A673 (cell line): Measurements from ENCODE around the gene NAALADL2. TPM values are rescaled to one million over a fixed set of nuclear protein-coding genes. Genes with fewer than 3 reads are reported as not detected.

ENCODE experiments used
- BruUV-seq: library from RNA; stranded (reverse); fragments of 400-500 nt; replicated peaks from 2 replicates; lab custom pipeline; 2021; lab: Mats Ljungman, UMichigan
- CTCF ChIA-PET: fragments of 300-600 bp; sonication (Branson Sonifier 250); formaldehyde crosslinking; loops from one replicate; lab custom pipeline; 2022; ENCODE audit warnings: antibody characterized with exemption; lab: Charles Lee
- POLR2A ChIA-PET: fragments of 300-600 bp; sonication (Branson Sonifier 250); formaldehyde crosslinking; loops from one replicate; lab custom pipeline; 2022; ENCODE audit warnings: antibody characterized with exemption; ENCODE audit not compliant: low non-redundant PET; lab: Charles Lee
- DNase-seq: peaks from one replicate; pipeline ENCODE4 v3.0.0-alpha.2; 2015; ENCODE audit warnings: low spot score
- H3K27ac ChIP-seq: fragments of 200-600 bp; sonication (generic); 2 replicates; pipeline ENCODE4 v1.5.1; 2016; ENCODE audit warnings: mixed run types, low read depth, mild to moderate bottlenecking, mixed read lengths, antibody characterized with exemption, low read length; ENCODE audit not compliant: poor library complexity, severe bottlenecking
- H3K27me3 ChIP-seq: fragments of 200-600 bp; sonication (generic); replicated peaks from 2 replicates; pipeline ENCODE4 v1.6.1; 2017; ENCODE audit warnings: mixed run types, low read depth, mild to moderate bottlenecking, mixed read lengths, antibody characterized with exemption, low read length; ENCODE audit not compliant: insufficient read depth, poor library complexity
- H3K36me3 ChIP-seq: fragments of 200-600 bp; sonication (generic); 2 replicates; pipeline ENCODE4 v1.6.1; 2016; ENCODE audit warnings: mixed run types, mild to moderate bottlenecking, mixed read lengths, antibody characterized with exemption, low read length; ENCODE audit not compliant: insufficient read depth, poor library complexity, severe bottlenecking
- H3K4me1 ChIP-seq: fragments of 200-600 bp; sonication (generic); 2 replicates; pipeline ENCODE4 v1.6.1; 2017; ENCODE audit warnings: mixed run types, mild to moderate bottlenecking, mixed read lengths, antibody characterized with exemption, low read length; ENCODE audit not compliant: insufficient read depth, poor library complexity, severe bottlenecking
- H3K4me3 ChIP-seq: fragments of 200-600 bp; sonication (generic); 2 replicates; pipeline ENCODE4 v1.5.1; 2016; ENCODE audit warnings: low read depth, mixed run types, mild to moderate bottlenecking, mixed read lengths, low read length; ENCODE audit not compliant: poor library complexity, severe bottlenecking
- H3K9me3 ChIP-seq: fragments of 200-600 bp; sonication (generic); 2 replicates; pipeline ENCODE4 v1.6.1; 2016; ENCODE audit warnings: mixed run types, low read depth, mild to moderate bottlenecking, mixed read lengths, antibody characterized with exemption, low read length; ENCODE audit not compliant: poor library complexity, severe bottlenecking
- CTCF ChIP-seq: fragments of 300-800, 200-600 bp; sonication (generic); conservative IDR thresholded peaks from 2 replicates; pipeline ENCODE4 v1.5.1; 2017; ENCODE audit warnings: low read depth, mild to moderate bottlenecking, antibody characterized with exemption, low read length, moderate library complexity, mixed read lengths
- EZH2 ChIP-seq: fragments of 200-600 bp; sonication (generic); IDR thresholded peaks from 2 replicates; pipeline ENCODE4 v1.6.1; 2017; ENCODE audit warnings: borderline replicate concordance, low read depth, mild to moderate bottlenecking, mixed read lengths, antibody characterized with exemption, low read length; ENCODE audit not compliant: poor library complexity, severe bottlenecking
- intact Hi-C: fragments of 100-400 bp; cut with micrococcal nuclease; formaldehyde crosslinking; loops from one replicate; pipeline ENCODE4 v1.10.0; 2022; ENCODE audit not compliant: unreplicated experiment
- total RNA-seq: library from RNA; stranded (reverse); gene quantifications from 2 replicates; pipeline ENCODE4 v1.2.3, GENCODE V29; 2021

Gene NAALADL2
- total RNA-seq, 1 experiment from 2014 or later, result 0.64 TPM

- H3K9me3 ChIP-seq, result no peaks in the 10 kb centered on the region
- intact Hi-C loops, result no loop called here
- H3K27ac ChIP-seq, result no peak overlapping the region
- no TSS peak for BruUV-seq
- no peak for DNase-seq
- no peaks in the 10 kb centered on the region for H3K4me1 ChIP-seq
- no peak for TF ChIP-seq EZH2
- TF ChIP-seq CTCF, result no peak
- CTCF ChIA-PET, result no interaction called here
- H3K36me3 ChIP-seq, result no peaks in the 10 kb centered on the region
- no peaks in the 10 kb centered on the region for H3K27me3 ChIP-seq
- POLR2A ChIA-PET, result no interaction called here
- H3K4me3 ChIP-seq, result no peak overlapping the region
Measured at GRCh38 chr3:175065497-175065896, 206.4 kb downstream of the NAALADL2 start.

GRCh38 chr3:175066617-175067415, 207.7 kb downstream of the NAALADL2 start:
- no peak overlapping the region for H3K27ac ChIP-seq
- no peak for DNase-seq
- ChIA-PET POLR2A (no interaction called here), CTCF (no interaction called here)
- no peak overlapping the region for H3K4me3 ChIP-seq
- no peaks in the 10 kb centered on the region for H3K4me1 ChIP-seq
- H3K27me3 ChIP-seq, result no peaks in the 10 kb centered on the region
- intact Hi-C loops, result no loop called here
- TF ChIP-seq EZH2, result no peak
- TF ChIP-seq CTCF, result no peak
- no peaks in the 10 kb centered on the region for H3K36me3 ChIP-seq
- no peaks in the 10 kb centered on the region for H3K9me3 ChIP-seq
- BruUV-seq, result no TSS peak

- no TSS peak for BruUV-seq
- TF ChIP-seq CTCF (no peak), EZH2 (no peak)
- POLR2A ChIA-PET, result no interaction called here
- DNase-seq, result no peak
- intact Hi-C loops, result no loop called here
- Histone ChIP-seq H3K27ac (no peak overlapping the region), H3K27me3 (no peaks in the 10 kb centered on the region), H3K4me3 (no peak overlapping the region), H3K4me1 (no peaks in the 10 kb centered on the region), H3K9me3 (no peaks in the 10 kb centered on the region), H3K36me3 (no peaks in the 10 kb centered on the region)
- CTCF ChIA-PET, result no interaction called here
Measured at GRCh38 chr3:175068587-175068986, 209.5 kb downstream of the NAALADL2 start.
